Stimulated activated effector memory CD8-positive, alpha-beta T cell treated with anti-CD3 and anti-CD28 coated beads, Interleukin-12 subunit alpha, Interleukin-12 subunit beta, amount 100 ng/mL, for 72 hours (primary cell): ENCODE results near the gene PDLIM1.
"Not testable (repeated sequence)": the region's sequence is repeated elsewhere in the genome, so short reads cannot be mapped to it uniquely, and the experiment has no call there.

Experiments
- ATAC-seq: fragments of 150-1000 bp; cut with Tn5 transposase; 2 replicates; pipeline ENCODE4 v1.10.0; 2021
- DNase-seq, 2 donors: peaks; one replicate each; pipeline ENCODE4 v3.0.0; 2021 to 2022; ENCODE audit warnings: low spot score in 2 of 2
- H3K27ac Mint-ChIP-seq: one replicate; pipeline ENCODE4 v1.8.0; 2022; ENCODE audit warnings: mild to moderate bottlenecking, mixed read lengths
- H3K36me3 Mint-ChIP-seq: one replicate; pipeline ENCODE4 v1.8.0; 2022; ENCODE audit warnings: mild to moderate bottlenecking, mixed read lengths
- H3K4me1 Mint-ChIP-seq: one replicate; pipeline ENCODE4 v1.8.0; 2022; ENCODE audit warnings: mixed read lengths
- H3K4me3 Mint-ChIP-seq: one replicate; pipeline ENCODE4 v1.8.0; 2022; ENCODE audit warnings: mild to moderate bottlenecking, mixed read lengths
- H3K9me3 Mint-ChIP-seq: one replicate; pipeline ENCODE4 v1.8.0; 2022; ENCODE audit warnings: mixed read lengths

PDLIM1 gene

DNA sequence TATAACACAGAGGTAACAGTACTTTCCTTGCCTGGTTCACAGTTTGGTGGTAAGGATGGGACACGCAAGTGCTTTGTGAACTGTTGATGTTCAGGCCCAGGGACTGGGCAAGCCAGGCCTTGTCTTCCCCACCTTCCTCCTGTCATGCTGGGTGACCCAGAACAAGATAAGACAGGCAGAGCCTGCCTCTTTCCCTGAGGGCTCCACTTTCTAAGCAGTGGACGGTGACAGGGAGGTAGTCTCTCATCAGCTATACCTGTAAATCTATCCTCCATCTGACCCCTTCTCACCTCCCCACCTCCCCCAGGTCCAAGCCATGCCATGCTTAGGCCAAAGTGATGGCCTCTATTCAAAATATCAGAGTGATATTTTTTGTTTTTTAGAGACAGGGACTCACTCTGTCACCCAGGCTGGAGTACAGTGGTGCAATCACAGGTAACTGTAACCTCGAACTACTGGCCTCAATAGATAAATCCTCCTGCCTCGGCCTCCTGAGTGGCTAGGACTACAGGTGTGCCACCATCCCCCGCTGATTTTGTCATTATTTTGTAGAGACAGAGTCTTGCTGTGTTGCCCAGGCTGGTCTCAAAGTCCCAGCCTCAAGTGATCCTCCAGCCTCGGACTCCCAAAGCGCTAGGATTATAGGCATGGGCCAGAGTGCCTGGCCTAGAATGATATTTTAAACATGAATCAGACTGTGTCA lies 42.8 kb downstream of the PDLIM1 start:
- ATAC-seq (no peak), DNase-seq (peak in 1 of 2 donors; percentile 32)
- Mint-ChIP-seq H3K4me3 (no peak overlapping the region), H3K9me3 (no peaks in the 10 kb centered on the region), H3K36me3 (no peaks in the 10 kb centered on the region), H3K27ac (no peak overlapping the region), H3K4me1 (peaks cover 5% of the 10 kb centered on the region)

DNA sequence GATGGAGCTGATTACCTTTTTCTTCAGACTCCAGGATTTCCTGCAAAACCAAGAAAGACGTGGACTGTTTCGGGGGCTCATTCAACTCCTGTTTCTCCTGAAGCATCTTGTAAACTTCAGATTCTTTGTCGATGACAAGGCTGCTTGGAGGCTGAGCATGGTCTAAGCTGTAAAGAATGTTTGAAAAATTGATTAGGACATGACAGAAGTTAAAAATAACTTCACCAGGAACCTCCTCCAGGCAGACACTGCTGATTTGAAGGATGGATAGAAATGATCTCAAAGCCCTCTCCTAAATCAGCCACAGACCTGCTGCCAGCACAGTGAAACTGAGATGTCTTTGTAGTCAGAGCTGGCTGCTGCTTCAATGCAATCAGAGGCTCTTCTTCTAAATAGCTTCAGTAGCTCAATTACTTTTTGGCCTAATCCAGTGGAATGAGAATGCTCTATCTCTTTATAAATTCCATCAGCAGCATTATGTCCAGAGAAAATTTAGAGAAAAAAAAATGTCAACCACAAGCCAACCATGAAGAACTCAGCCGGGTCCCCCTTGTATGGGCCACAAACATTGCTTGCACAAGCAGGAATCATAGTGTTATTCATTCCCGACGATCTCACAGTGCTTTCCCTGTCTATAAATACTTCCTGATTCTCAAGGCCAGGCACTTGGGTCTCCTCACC lies 43.5 kb downstream of the PDLIM1 start:
- no peak for DNase-seq
- Mint-ChIP-seq H3K4me1 (peaks cover 5% of the 10 kb centered on the region), H3K27ac (no peak overlapping the region), H3K4me3 (no peak overlapping the region), H3K9me3 (no peaks in the 10 kb centered on the region), H3K36me3 (no peaks in the 10 kb centered on the region)
- ATAC-seq, result no peak

- ATAC-seq, result peak; percentile 51
- DNase-seq, result peak; percentile 54 to 81
- Mint-ChIP-seq H3K4me1 (peaks cover 5% of the 10 kb centered on the region), H3K9me3 (no peaks in the 10 kb centered on the region), H3K36me3 (no peaks in the 10 kb centered on the region), H3K4me3 (no peak overlapping the region), H3K27ac (no peak overlapping the region)
These were observed 44.2 kb downstream of the PDLIM1 start for GRCh38 chr10:95246582-95247051.

DNA sequence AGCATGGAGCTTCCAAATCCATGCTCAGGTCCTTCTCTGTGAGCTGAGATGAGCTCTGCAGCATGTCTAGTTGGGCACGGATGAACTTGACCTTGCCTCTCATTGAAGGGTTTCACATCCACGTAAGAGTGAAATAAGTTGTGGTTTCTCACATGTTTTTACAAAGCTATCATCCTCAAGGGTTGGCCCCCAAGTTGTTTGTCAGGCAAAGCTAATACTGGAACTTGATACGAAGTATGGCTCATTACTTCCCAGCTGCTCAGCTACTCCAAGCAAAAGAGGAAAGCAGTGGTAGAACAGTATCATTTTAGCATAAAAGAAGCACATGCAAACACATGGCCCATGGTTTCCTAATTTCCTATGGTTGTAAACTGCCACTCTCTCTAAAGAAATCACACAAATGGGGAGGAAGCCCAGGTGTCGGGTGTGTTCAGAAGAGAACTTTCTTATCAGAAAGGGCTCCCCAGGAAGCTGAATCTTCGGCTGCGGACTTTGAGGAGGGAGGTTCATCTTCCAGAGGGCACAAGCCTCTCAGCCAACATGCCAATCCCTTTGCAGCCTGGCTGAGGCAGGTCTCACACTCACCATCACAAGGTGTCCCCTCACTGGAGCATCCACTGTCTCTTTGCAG lies 45.3 kb downstream of the PDLIM1 start:
- peak in 1 of 2 donors; percentile 54 for DNase-seq
- H3K9me3 Mint-ChIP-seq, result no peaks in the 10 kb centered on the region
- no peaks in the 10 kb centered on the region for H3K36me3 Mint-ChIP-seq
- peak; percentile 65 for ATAC-seq
- H3K4me1 Mint-ChIP-seq, result peaks cover 5% of the 10 kb centered on the region
- no peak overlapping the region for H3K4me3 Mint-ChIP-seq
- H3K27ac Mint-ChIP-seq, result peak overlapping the region; percentile 50

- peaks cover 5% of the 10 kb centered on the region for H3K4me1 Mint-ChIP-seq
- H3K4me3 Mint-ChIP-seq, result no peak overlapping the region
- no peak for ATAC-seq
- DNase-seq, result no peak
- no peak overlapping the region for H3K27ac Mint-ChIP-seq
- no peaks in the 10 kb centered on the region for H3K36me3 Mint-ChIP-seq
- no peaks in the 10 kb centered on the region for H3K9me3 Mint-ChIP-seq
These were observed 46.7 kb downstream of the PDLIM1 start for GRCh38 chr10:95244152-95244551.

DNA sequence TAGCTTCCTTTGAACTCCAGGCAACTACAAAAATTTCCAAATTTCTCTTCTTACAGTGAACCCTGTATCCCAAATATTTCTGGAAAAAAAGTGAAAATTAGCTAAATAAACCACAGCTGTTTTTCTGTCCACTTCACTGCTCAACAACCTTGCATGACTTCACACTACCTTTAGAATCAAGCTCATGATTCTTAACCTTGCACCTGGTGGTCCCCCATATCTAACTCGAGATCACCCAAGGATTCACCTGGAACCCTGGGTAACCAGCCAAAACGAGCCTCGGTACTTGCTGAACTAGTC lies 47.5 kb downstream of the PDLIM1 start:
- Mint-ChIP-seq H3K36me3 (no peaks in the 10 kb centered on the region), H3K9me3 (no peaks in the 10 kb centered on the region), H3K27ac (no peak overlapping the region), H3K4me3 (no peak overlapping the region), H3K4me1 (peaks cover 5% of the 10 kb centered on the region)
- DNase-seq, result no peak
- ATAC-seq, result no peak

DNA sequence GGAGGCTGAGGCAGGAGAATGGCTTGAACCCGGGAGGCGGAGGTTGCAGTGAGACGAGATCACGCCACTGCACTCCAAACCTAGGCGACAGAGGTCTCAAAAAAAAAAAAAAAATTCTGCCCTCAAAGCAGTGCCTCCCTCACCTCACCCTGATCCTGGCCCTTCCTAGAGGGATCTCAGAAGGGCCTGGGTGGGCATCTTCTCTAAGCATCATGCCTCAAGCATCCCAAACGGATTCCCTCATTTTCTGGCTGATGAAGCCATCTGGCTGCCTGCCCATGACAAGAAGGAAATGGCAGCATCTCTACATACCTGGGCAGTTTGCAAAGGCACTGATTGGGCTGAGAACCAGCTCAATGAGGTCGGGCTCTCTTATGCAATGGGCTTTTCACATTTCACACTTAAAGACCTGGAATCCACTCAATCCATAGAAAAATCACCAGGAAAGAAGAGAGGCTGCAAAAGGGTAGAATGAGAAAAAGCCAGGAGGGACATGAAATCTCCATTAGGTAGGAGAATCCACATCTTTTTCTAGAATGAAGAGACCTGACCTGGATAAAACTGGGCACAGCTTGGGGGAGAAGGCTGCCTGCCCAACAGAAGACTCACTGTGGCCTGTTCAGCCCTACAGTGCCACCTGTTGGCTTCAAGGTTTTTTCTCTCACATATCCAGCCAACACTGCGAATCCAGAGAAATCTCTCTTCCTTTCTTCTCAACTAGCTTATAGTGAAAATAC lies 48.1 kb downstream of the PDLIM1 start:
- ATAC-seq, result peak; percentile 61
- Mint-ChIP-seq H3K36me3 (no peaks in the 10 kb centered on the region), H3K27ac (no peak overlapping the region), H3K4me3 (no peak overlapping the region), H3K4me1 (peaks cover 5% of the 10 kb centered on the region), H3K9me3 (no peaks in the 10 kb centered on the region)
- DNase-seq, result no peak

GRCh38 chr10:95241533-95241932 lies 49.3 kb downstream of the PDLIM1 start:
- Mint-ChIP-seq H3K9me3 (no peaks in the 10 kb centered on the region), H3K4me3 (no peak overlapping the region), H3K4me1 (peaks cover 9% of the 10 kb centered on the region), H3K27ac (no peak overlapping the region), H3K36me3 (no peaks in the 10 kb centered on the region)
- ATAC-seq (no peak), DNase-seq (no peak)

DNA sequence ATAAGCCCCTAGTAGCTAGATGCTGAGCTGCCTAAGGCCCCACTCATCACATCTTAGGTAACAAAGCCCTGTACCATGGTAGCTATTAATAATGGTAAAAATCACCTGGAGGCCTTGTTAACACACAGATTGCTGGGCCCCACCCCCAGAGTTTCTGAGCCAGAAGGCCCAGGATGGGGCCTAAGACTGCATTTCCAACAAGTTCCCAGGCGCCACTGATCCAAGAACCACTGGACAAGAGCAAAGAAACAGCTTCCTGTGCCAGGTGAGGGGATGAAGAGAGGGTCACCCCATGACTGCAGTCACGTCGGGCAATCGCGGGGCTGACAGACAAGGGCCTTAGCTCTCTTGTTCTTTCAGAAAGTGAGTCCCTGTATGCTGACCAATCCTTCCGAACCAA lies 50.0 kb downstream of the PDLIM1 start:
- DNase-seq, result no peak
- Mint-ChIP-seq H3K4me1 (peaks cover 14% of the 10 kb centered on the region), H3K9me3 (no peaks in the 10 kb centered on the region), H3K27ac (no peak overlapping the region), H3K36me3 (peaks cover 4% of the 10 kb centered on the region), H3K4me3 (no peak overlapping the region)
- ATAC-seq, result no peak

DNA sequence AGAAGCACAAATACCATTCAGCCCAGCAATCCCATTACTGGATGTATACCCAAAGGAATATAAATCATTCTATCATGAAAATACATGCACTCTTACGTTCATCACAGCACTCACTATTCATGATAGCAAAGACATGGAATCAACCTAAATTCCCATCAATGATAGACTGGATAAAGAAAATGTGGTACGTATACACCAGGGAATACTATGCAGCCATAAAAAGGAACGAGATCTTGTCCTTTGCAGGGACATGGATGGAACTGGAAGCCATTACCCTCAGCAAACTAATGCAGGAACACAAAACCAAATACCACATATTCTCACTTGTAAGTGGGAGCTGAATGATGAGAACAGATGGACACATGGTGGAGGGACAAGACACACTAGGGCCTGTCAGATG lies 50.7 kb downstream of the PDLIM1 start:
- H3K4me1 Mint-ChIP-seq, result peaks cover 18% of the 10 kb centered on the region
- H3K36me3 Mint-ChIP-seq, ATAC-seq, H3K27ac Mint-ChIP-seq, H3K4me3 Mint-ChIP-seq, DNase-seq, H3K9me3 Mint-ChIP-seq: not testable (repeated sequence)

- Mint-ChIP-seq H3K9me3 (no peaks in the 10 kb centered on the region), H3K4me1 (peaks cover 20% of the 10 kb centered on the region), H3K27ac (no peak overlapping the region), H3K36me3 (peaks cover 13% of the 10 kb centered on the region), H3K4me3 (no peak overlapping the region)
- ATAC-seq, result no peak
- no peak for DNase-seq
These were observed 53.2 kb downstream of the PDLIM1 start for GRCh38 chr10:95237376-95238170.

DNA sequence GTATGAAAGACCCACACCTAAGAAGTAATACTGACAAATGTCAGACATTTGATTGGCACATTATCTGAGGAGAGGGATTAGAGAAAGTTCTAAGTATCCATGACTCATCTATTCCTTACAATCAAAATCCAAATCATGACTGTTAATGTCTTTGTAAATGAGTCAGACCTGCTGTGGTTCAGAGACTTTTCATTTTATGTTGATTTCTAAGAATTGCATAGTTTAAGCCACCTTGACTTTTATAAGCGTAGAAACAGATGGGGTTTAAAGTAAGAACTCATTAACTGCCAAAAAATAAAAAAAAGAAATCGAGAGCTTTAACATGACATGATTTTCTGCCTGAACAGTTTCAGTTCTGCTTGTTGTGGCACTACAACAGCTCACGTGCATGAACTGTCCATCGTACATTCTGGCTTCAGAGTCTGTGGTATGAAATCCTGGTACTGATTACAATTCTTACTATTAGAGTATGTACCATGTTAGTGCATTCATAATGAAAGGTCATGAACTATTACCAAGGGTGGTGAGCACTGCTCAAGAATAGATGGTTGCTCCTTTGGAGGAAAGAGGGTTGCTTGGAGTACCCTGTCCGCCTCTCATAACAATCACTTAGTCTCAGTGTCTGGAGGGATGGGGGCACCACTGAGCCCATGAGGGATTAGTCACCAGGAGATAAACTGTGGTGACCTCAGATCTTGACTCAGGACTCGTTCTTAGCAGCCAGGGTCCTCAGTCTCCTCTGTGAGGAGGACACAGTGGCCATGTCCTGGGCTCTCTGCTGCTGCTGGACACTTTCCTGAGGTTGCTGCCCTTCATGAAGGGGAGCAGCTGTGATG lies 54.5 kb downstream of the PDLIM1 start:
- peak overlapping the region; percentile 39 for H3K4me3 Mint-ChIP-seq
- H3K36me3 Mint-ChIP-seq, result peaks cover 13% of the 10 kb centered on the region
- no peaks in the 10 kb centered on the region for H3K9me3 Mint-ChIP-seq
- H3K4me1 Mint-ChIP-seq, result peaks cover 23% of the 10 kb centered on the region
- DNase-seq (no peak), ATAC-seq (peak; percentile 92)
- peak overlapping the region; percentile 81 for H3K27ac Mint-ChIP-seq

- H3K9me3 Mint-ChIP-seq, result no peaks in the 10 kb centered on the region
- H3K4me1 Mint-ChIP-seq, result peaks cover 27% of the 10 kb centered on the region
- ATAC-seq (no peak), DNase-seq (no peak)
- peaks cover 13% of the 10 kb centered on the region for H3K36me3 Mint-ChIP-seq
- H3K27ac Mint-ChIP-seq, result peak overlapping the region; percentile 81
- H3K4me3 Mint-ChIP-seq, result peak overlapping the region; percentile 39
These were observed 55.1 kb downstream of the PDLIM1 start for GRCh38 chr10:95235676-95236067.

- no peak for ATAC-seq
- Mint-ChIP-seq H3K36me3 (peaks cover 13% of the 10 kb centered on the region), H3K9me3 (no peaks in the 10 kb centered on the region), H3K4me1 (peaks cover 27% of the 10 kb centered on the region), H3K27ac (peak overlapping the region; percentile 77), H3K4me3 (no peak overlapping the region)
- no peak for DNase-seq
These were observed 55.9 kb downstream of the PDLIM1 start for GRCh38 chr10:95234951-95235350.
